ENCODE measurements around the gene FAM174B.

GRCh38 chr15:92665100-92665555 is 9.6 kb upstream of the FAM174B start:
- TF ChIP-seq POLR2A (IDR thresholded peaks at IDR 0.05; ENCODE audit: low read length) = no peak
- TF ChIP-seq GATA1 (IDR thresholded peaks at IDR 0.05; ENCODE audit: low read depth, low read length) = no peak
